ENCODE data around the gene SLC32A1. TPM values are rescaled to one million over a fixed set of nuclear protein-coding genes. Genes with fewer than 3 reads are reported as not detected.

SLC32A1 gene
- total and polyA plus RNA-seq, 2 of the 4 experiments (the other 2 are of a cell fraction) = not detected

- ChIA-PET CTCF (interaction anchor here (0.6 to 0.9 kb wide), 2 partner anchors 25 to 285 kb away, joined by 3 to 6 read pairs; no protein-coding TSS in a partner anchor), POLR2A (ENCODE audit: unreplicated experiment) (interaction anchor here (1.5 kb wide), 1 partner anchor 15 kb away, joined by 3 read pairs; no protein-coding TSS in a partner anchor)
- Histone ChIP-seq H3K4me1 (ENCODE audit: control insufficient read depth, insufficient read depth, low read length) (peaks cover 6% of the 10 kb centered on the region), H3K27me3 (ENCODE audit: control insufficient read depth, insufficient read depth, low read length) (no peaks in the 10 kb centered on the region), H4K8ac (ENCODE audit: low read depth in 2 of 2, low read length in 2 of 2) (no peak overlapping the region), H2BK15ac (ENCODE audit: low read depth, low read length) (no peak overlapping the region), H3K9me3 (ENCODE audit: control insufficient read depth, insufficient read depth, low read length) (no peaks in the 10 kb centered on the region), H3K27ac (ENCODE audit: insufficient read depth, low read length) (no peak overlapping the region), H3K9me1 (ENCODE audit: insufficient read depth, low read length) (peaks cover 13% of the 10 kb centered on the region), H2AK5ac (ENCODE audit: low read depth, low read length) (no peak overlapping the region), H2BK5ac (ENCODE audit: low read depth, low read length, poor library complexity, severe bottlenecking) (no peak overlapping the region), H2AK9ac (replicated peaks; ENCODE audit: low read depth, low read length, poor library complexity) (peak overlapping the region; percentile 20), H2BK20ac (ENCODE audit: low read depth, low read length) (no peak overlapping the region), H4K91ac (ENCODE audit: insufficient read depth, low read depth, low read length) (no peak overlapping the region), H3K18ac (ENCODE audit: low read depth, low read length) (no peak overlapping the region), H4K5ac (ENCODE audit: low read depth, low read length) (no peak overlapping the region), H2BK120ac (ENCODE audit: low read depth, low read length) (no peak overlapping the region), H3K4ac (ENCODE audit: low read depth, low read length) (no peak overlapping the region; the same call in 1 of the 2 replicates), H3K36me3 (ENCODE audit: control insufficient read depth, insufficient read depth, low read length) (peaks cover 23% of the 10 kb centered on the region), H3K4me3 (ENCODE audit: insufficient read depth, low read depth, low read length) (no peak overlapping the region), H3K4me2 (ENCODE audit: low read depth, low read length) (no peak overlapping the region), H3K23ac (ENCODE audit: low read depth, low read length) (no peak overlapping the region), H3K14ac (replicated peaks; ENCODE audit: low read depth, low read length) (no peak overlapping the region), H2AFZ (replicated peaks; ENCODE audit: low read length, poor library complexity) (no peak overlapping the region), H3K9ac (ENCODE audit: low read depth, low read length) (no peak overlapping the region), H3K56ac (ENCODE audit: extremely low read depth, insufficient read depth, low read length) (no peak overlapping the region), H3K79me1 (ENCODE audit: low read depth in 1 of 2, low read length in 2 of 2) (peaks cover 0 to 4% of the 10 kb centered on the region in 2 experiments; a peak in 1 of 4 replicates), H4K20me1 (ENCODE audit: insufficient read depth, low read length) (no peaks in the 10 kb centered on the region)
- no TSS peak for BruUV-seq (replicated peaks)
- in situ Hi-C loops (cut with MboI; ENCODE audit: low sequenced_read_pairs) = loop anchor here (25.0 kb wide), 1 partner anchor 273 kb away; no protein-coding TSS in a partner anchor
- DNase-seq = peak; percentile 93
- no CpG with 5 or more reads among the region's 11 CpGs for WGBS, 2 experiments (ENCODE audit: extremely low coverage in 2 of 2, insufficient read length in 1 of 2)
- TF ChIP-seq MXI1 (IDR thresholded peaks at IDR 0.05; ENCODE audit: borderline replicate concordance, low read depth, low read length) (0 out of 2 replicates have a peak, but pooled peaks have one; percentile 43), CEBPB (IDR thresholded peaks at IDR 0.05; ENCODE audit: low read depth, low read length) (peak; percentile 60; the same call in 1 of the 2 replicates), FOS (IDR thresholded peaks at IDR 0.05; ENCODE audit: low read depth, low read length) (peak; percentile 86), RFX5 (IDR thresholded peaks at IDR 0.05; ENCODE audit: low read depth, low read length) (no peak), BHLHE40 (IDR thresholded peaks at IDR 0.05; ENCODE audit: low read depth, low read length) (peak; percentile 66)
- intact Hi-C loops (cut with micrococcal nuclease) = no loop called here
- dilution Hi-C loops (cut with HindIII; ENCODE audit: low sequenced_read_pairs, unreplicated experiment) = no loop called here
- peak; percentile 98 for ATAC-seq (ENCODE audit: low read depth)
Observed at GRCh38 chr20:38764567-38765318, 40.5 kb downstream of the SLC32A1 start.

Data from IMR-90 (cell line).